HG03060 (cell line): Measurements from ENCODE around the gene ZNF423.

Source experiments
- ATAC-seq: cut with Tn5 transposase; IDR thresholded peaks from one replicate; pipeline ENCODE4 v1.9.1; 2021; ENCODE audit warnings: low read depth, moderate number of reproducible peaks; ENCODE audit not compliant: unreplicated experiment

ZNF423 gene

GRCh38 chr16:49617710-49618330 lies 238.1 kb downstream of the ZNF423 start:
- no peak for ATAC-seq

DNA sequence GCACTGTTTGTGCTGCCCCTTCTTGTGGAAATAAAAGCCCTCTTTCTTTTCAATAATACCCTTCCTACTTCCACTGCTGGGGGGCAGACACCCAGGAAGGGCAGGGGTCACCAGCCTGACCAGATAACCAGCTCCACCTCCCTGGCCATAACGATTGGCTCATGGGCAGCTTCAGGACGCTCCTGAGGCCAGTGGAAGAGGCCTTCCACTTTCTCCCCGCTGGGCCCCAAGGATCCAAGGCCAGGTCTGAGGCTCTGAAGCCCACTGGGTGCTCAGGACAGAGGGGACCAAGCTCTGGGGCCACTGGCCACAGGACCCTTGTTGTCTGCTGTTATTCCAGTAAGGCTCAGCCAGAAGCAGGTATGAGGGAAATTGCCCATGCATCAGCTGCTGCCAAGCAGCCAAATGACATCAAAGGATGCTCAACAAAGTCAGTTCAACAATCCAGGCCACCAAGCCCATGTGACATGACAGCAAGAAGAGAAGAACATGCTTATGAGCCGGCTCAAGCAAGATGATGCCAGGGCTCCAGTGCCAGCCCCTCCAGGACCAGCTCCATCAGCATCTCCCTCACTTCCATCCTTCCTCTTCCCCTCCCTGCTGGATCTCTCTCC lies 238.8 kb downstream of the ZNF423 start:
- ATAC-seq, result no peak

- ATAC-seq, result no peak
These were observed 240.3 kb downstream of the ZNF423 start for GRCh38 chr16:49615576-49615975.

GRCh38 chr16:49610983-49611382 lies 244.9 kb downstream of the ZNF423 start:
- no peak for ATAC-seq

DNA sequence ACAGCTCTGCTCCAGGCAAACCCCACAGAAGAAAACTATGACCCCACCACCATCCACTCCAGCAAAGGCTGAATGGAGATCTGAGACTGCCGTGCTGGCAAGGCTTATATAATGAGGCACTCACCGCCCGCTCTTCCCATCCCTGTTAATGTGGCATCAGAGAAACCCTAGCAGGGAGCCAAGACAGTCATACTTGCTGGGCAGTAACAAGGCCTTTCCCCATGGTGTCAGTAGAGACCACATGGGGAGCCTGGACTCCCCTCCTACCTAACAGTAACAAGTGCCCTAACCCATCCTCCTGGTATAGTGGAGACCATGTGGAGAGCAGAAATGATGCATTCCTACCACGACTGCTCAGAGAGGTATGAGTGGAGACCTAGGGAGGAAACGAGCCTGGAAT lies 247.1 kb downstream of the ZNF423 start:
- ATAC-seq, result no peak

DNA sequence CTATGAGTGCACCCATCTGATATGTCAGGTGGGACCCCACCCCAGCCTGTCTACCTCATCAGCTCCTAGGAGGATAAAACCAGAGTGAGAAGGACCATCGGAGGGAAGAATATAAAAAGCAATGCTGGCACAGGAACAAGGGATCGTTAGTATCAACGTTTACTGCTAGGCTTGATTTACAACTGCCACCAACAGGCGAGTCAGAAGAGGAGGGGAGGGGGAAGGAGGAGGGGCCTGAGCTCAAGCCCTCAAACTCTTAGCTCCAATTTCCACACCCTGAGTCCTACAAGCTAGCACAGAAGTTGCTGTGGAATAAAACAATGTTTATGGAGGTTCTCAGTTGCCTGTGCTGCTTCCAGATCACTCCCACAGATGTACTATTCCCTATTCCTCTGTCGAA lies 247.8 kb downstream of the ZNF423 start:
- no peak for ATAC-seq

DNA sequence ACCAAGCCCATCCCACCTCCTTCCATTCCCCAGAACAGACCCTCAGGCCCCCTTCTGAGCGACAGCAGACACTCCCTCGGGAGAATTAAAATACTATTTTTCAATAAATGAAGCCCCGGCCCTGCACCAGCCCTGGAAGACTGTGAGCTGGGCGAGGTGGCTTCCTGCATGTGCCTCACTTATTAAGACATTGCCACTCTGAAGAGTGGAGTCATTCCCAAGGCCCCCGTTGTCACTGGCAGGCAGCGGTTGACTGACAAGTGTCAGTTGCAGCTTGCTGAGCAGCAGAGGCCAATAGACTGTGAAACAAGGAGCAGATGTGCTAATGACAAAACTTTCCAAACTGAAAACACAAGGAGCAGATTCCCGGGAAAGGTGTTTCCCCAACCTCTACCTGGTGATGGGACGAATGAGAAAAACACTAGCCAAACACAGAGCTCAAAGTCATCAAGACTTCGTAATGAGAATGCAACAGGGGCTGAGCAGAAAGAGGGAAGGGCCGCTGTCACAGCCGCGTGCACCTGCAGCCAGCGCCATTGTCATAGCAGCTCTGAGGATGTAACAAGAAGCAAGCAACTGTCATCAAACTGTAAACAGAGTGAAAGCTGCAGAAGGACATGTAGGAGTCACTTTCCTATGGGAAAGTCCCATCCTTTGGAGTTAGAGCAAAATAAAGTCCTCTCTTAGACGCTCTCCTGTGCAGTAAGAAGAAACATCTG lies 250.2 kb downstream of the ZNF423 start:
- ATAC-seq, result no peak

GRCh38 chr16:49604602-49605001 lies 251.3 kb downstream of the ZNF423 start:
- ATAC-seq, result no peak

GRCh38 chr16:49603956-49604355 lies 252.0 kb downstream of the ZNF423 start:
- ATAC-seq, result no peak

GRCh38 chr16:49602976-49603310 lies 253.0 kb downstream of the ZNF423 start:
- ATAC-seq, result no peak

- no peak for ATAC-seq
These were observed 253.5 kb downstream of the ZNF423 start for GRCh38 chr16:49602201-49602975.

- no peak for ATAC-seq
These were observed 254.3 kb downstream of the ZNF423 start for GRCh38 chr16:49601576-49601975.

DNA sequence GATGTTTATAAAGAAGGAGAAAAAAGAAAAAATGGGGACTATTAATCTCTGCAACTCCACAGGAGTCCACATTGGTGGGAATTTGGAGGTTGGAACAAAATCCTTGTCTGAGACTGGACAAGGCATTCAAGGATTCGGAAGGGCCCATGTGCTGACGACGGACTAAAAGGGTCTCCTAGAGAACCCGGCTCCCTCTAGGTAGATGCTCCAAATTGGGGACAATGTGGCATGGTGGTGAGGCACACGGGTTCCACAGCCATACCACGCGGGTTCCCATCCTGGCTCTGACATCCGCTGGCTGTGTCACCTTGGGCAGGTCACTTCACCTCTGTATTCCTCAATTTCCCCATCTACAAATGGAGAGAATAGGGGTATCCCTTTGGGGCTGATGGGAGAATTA lies 254.9 kb downstream of the ZNF423 start:
- no peak for ATAC-seq

DNA sequence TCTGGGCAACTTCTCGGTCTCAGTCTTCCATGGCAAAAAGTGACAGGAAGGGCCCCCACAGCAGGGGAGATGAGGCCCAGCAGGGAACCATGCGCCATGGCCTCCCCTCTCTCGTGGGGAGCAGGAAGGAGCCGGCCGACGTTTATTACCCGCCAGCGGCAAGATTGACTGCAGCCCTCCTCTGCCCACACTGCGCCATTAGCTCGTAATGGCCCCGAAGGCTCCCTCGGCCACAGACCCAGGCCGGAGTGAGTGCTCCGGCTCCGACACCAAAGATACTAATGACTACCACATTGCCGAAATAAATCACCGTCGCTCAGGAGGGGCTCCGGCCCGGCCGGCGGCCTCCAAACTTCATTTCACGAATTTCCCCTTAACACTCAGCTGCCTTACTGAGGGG lies 255.4 kb downstream of the ZNF423 start:
- ATAC-seq, result no peak

- no peak for ATAC-seq
These were observed 256.2 kb downstream of the ZNF423 start for GRCh38 chr16:49599704-49600103.

DNA sequence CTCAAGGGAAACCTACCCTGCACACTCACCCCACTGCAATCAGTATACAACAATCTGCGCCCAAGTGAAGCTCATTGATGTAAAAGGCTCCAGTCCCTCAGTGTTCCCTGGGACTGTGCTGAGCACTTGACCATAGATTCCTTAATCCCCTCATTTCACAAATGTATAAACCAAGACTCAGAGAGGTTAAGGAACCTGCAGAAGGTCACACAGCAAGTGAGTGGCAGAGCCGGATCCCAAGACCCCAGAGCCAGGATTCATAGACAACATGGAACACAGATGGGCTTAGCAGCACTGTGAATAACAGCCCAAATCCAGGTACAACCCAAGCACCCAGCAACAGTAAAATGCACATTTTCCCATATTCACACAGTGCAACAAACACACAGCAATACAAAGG lies 256.6 kb downstream of the ZNF423 start:
- no peak for ATAC-seq

DNA sequence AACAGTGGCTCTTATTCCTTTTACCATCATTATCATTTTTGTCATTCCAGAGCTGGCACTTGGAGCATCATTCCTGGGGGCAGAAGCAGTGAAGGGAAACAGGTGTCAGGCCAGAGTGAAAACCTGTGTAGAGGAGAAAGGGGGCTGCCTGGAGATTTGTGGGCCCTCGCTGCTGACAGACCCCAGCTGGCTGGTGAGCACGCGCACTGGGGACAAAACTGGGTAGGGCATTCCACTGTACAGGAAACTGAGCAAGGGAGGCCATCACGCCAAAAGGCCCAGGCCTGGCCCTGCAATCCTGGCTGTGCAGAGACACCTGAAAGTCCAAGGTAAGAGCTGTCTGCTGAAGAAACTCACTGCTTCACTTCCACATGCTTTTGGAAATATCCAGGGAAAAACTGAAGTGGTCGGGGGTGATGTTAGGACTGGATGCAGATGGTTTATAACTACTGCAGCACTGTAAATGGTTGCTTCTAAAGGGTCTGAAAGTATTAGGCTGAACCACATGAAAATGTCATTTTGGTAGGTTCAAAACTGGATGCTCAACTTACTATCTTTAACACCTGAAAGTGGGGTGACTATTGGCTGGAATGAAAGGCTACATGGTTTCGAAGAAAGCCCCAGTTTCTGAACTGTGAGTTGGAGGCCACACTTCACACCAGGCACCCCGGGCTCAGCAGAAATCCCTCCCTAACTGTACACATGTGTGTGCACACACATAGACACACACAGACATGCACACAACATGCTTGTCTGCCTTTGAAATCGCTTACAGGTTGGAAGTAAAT lies 257.3 kb downstream of the ZNF423 start:
- peak; percentile 52 for ATAC-seq

DNA sequence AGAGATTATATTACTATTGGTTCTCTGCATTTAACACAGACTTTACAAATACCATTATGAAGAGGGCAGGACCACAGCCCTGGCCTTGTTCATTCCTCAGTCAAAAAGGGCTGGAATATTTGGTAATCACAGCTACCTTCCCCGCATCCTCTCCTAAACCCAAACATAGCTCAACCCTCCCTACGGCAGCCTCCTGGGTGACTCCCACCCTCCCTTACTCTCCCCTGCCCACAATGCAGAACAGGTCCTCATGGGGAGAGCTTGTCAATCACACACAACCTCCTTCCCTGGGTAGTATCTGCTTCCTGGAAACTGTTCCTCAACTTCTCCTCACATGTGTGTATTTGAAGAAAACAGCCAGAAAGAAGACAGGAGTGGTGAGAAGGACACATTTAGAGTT lies 258.1 kb downstream of the ZNF423 start:
- no peak for ATAC-seq

GRCh38 chr16:49596648-49597291 lies 259.1 kb downstream of the ZNF423 start:
- no peak for ATAC-seq

GRCh38 chr16:49596068-49596467 lies 259.8 kb downstream of the ZNF423 start:
- ATAC-seq, result no peak
